Cardiac muscle cell (in vitro differentiated cells and primary cell): ENCODE data around the gene C11orf97. TPM values are rescaled to one million over a fixed set of nuclear protein-coding genes. Genes with fewer than 3 reads are reported as not detected.
A peak's percentile ranks its signal among the peaks of the same experiment; 100 is the strongest.

Source experiments
- DNase-seq, 2 donors: peaks; one replicate each; pipeline versions ENCODE4 v3.0.0 to v3.0.0-alpha.2; 2010 to 2017; ENCODE audit warnings: low read depth in 1 of 2, low spot score in 1 of 2
- H3K27ac ChIP-seq: fragments of 200-600 bp; sonication (generic); 2 replicates; pipeline ENCODE4 v1.5.1; 2016
- H3K27me3 ChIP-seq: fragments of 200-600 bp; sonication (generic); 2 replicates; pipeline ENCODE4 v1.6.0; 2016; ENCODE audit warnings: control low read depth
- H3K36me3 ChIP-seq: fragments of 200-600 bp; sonication (generic); 2 replicates; pipeline ENCODE4 v1.5.1; 2016; ENCODE audit warnings: control low read depth
- H3K4me1 ChIP-seq: fragments of 200-600 bp; sonication (generic); 2 replicates; pipeline ENCODE4 v1.8.1; 2017; ENCODE audit warnings: low read depth, mild to moderate bottlenecking, mixed run types
- H3K4me3 ChIP-seq: fragments of 200-600 bp; sonication (generic); 2 replicates; pipeline ENCODE4 v1.5.1; 2016; ENCODE audit warnings: mild to moderate bottlenecking
- H3K9me3 ChIP-seq: fragments of 200-600 bp; sonication (generic); 2 replicates; pipeline ENCODE4 v1.5.1; 2017; ENCODE audit warnings: low read depth, mild to moderate bottlenecking, control low read depth
- polyA plus RNA-seq: library from polyadenylated mRNA; unstranded; fragments of >200 nt; fragmentation: Nextera tagmentation; extraction: Ambion mirVana; gene quantifications from 2 replicates; pipeline ENCODE4 v1.2.1, GENCODE V29; 2016
- total RNA-seq: library from RNA; depleted of rRNA; stranded (reverse); fragments of >200 nt; gene quantifications from 2 replicates; pipeline ENCODE4 v1.2.3, GENCODE V29; 2016
- TF ChIP-seq, protein P1 (sequence below): IDR thresholded peaks from 2 replicates; pipeline ENCODE4 v1.5.1; 2012; ENCODE audit warnings: low read depth, mild to moderate bottlenecking, low read length

C11orf97 gene
- total and polyA plus RNA-seq, 2 experiments from 2014 or later, result not detected

DNA sequence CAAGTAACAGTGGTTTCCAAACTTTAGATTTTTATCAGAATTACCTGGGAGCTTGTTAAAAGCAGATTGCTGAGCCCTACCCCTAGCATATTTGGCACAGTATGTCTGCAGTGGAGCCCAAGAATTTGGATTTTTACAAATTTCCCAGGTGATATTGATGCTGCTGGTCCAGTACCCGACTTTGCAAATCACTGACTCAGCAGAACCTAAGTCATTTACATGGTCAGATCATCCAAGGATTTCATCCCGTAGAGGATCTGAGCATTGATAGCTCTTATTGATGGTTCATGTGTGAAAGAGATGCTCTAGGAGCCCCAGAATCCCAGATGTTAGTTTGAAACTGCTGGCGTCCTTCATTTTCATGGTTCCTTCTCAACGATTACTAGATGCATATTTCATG is 6.0 kb downstream of the C11orf97 start:
- H3K36me3 ChIP-seq, result no peaks in the 10 kb centered on the region
- no peak overlapping the region for H3K27ac ChIP-seq
- H3K4me1 ChIP-seq, result no peaks in the 10 kb centered on the region
- H3K9me3 ChIP-seq, result no peaks in the 10 kb centered on the region
- TF ChIP-seq, protein P1, sequence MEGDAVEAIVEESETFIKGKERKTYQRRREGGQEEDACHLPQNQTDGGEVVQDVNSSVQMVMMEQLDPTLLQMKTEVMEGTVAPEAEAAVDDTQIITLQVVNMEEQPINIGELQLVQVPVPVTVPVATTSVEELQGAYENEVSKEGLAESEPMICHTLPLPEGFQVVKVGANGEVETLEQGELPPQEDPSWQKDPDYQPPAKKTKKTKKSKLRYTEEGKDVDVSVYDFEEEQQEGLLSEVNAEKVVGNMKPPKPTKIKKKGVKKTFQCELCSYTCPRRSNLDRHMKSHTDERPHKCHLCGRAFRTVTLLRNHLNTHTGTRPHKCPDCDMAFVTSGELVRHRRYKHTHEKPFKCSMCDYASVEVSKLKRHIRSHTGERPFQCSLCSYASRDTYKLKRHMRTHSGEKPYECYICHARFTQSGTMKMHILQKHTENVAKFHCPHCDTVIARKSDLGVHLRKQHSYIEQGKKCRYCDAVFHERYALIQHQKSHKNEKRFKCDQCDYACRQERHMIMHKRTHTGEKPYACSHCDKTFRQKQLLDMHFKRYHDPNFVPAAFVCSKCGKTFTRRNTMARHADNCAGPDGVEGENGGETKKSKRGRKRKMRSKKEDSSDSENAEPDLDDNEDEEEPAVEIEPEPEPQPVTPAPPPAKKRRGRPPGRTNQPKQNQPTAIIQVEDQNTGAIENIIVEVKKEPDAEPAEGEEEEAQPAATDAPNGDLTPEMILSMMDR, result no peak
- H3K27me3 ChIP-seq, result peaks cover 37% of the 10 kb centered on the region
- H3K4me3 ChIP-seq, result no peak overlapping the region
- DNase-seq, result no peak

GRCh38 chr11:94519478-94520084 is 7.3 kb downstream of the C11orf97 start:
- H3K9me3 ChIP-seq, result no peaks in the 10 kb centered on the region
- no peaks in the 10 kb centered on the region for H3K36me3 ChIP-seq
- no peak overlapping the region for H3K4me3 ChIP-seq
- H3K27ac ChIP-seq, result no peak overlapping the region
- TF ChIP-seq, protein P1, result peak; percentile 58
- peak; percentile 51 to 56 for DNase-seq
- peaks cover 26% of the 10 kb centered on the region for H3K27me3 ChIP-seq
- no peaks in the 10 kb centered on the region for H3K4me1 ChIP-seq

DNA sequence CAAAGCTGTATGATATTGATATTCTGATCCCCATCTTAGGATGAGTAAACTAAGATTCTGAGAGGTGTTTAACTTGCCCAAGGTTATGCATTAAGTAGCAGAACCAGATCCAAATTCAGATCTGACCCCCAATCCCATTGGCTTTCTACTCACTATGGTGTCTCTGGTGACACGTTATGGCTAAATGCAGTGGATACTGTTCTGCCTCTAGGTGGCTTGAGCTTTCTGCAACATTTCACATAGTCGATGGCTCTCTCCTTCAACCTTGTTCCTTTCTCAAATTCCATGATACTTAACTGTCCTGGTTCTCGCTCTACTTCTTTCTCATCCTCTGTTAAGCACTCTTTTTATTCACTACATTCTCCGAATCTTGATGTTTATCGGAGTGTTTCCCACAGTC is 9.4 kb downstream of the C11orf97 start:
- Histone ChIP-seq H3K27me3 (peaks cover 7% of the 10 kb centered on the region), H3K27ac (no peak overlapping the region), H3K4me1 (peaks cover 12% of the 10 kb centered on the region), H3K4me3 (no peak overlapping the region), H3K9me3 (no peaks in the 10 kb centered on the region), H3K36me3 (no peaks in the 10 kb centered on the region)
- peak in 1 of 2 donors; percentile 40 for DNase-seq
- TF ChIP-seq, protein P1, result peak; percentile 55

GRCh38 chr11:94524341-94524740 is 12.1 kb downstream of the C11orf97 start:
- no peaks in the 10 kb centered on the region for H3K27me3 ChIP-seq
- no peak overlapping the region for H3K4me3 ChIP-seq
- H3K36me3 ChIP-seq, result no peaks in the 10 kb centered on the region
- H3K27ac ChIP-seq, result no peak overlapping the region
- peaks cover 17% of the 10 kb centered on the region for H3K4me1 ChIP-seq
- TF ChIP-seq, protein P1, result no peak
- no peak for DNase-seq
- H3K9me3 ChIP-seq, result no peaks in the 10 kb centered on the region

DNA sequence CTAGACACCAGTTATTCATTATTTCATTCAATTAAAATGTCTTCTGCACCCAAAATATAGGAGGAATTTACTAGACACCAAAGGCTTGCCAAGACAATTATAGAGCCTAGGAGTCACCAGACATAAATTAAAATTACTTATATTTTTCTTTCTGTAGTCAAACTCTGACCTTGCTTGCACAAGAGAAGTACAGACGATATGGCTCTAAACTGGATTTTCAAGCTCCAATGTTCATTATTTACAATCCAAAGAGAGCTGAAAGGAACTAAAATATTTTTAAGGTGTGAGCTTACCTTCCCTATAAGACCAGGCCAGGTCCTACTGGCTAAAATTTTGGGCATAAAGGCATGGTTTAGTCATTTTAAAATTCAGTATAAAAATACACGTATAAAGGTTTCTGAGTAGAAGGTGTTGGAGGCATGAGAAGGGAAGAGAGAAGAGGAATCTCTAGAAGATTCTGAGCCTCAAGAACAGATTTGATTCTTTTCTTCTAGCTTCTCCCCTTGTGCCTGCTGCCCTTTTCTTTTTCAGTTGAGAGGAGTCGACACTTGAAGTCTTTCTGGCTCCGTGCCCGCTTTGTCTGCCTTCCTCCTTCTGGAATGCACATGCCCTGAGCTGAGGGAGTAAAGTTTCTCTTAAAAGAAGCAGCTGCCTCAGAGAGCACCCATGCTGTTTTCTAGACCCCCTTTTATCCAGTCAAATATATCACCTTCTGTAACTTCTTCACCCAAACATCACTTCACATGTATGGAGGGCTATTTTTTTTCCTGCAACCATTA is 13.5 kb downstream of the C11orf97 start:
- DNase-seq, result peak; percentile 90 to 93
- no peaks in the 10 kb centered on the region for H3K36me3 ChIP-seq

More for the DNA sequence above, 13.5 kb downstream of the C11orf97 start:
- H3K27me3 ChIP-seq, result no peaks in the 10 kb centered on the region
- H3K4me3 ChIP-seq, result no peak overlapping the region
- H3K27ac ChIP-seq, result no peak overlapping the region
- TF ChIP-seq, protein P1, result no peak
- H3K4me1 ChIP-seq, result peaks cover 17% of the 10 kb centered on the region
- H3K9me3 ChIP-seq, result no peaks in the 10 kb centered on the region
